HepG2 (cell line): ENCODE measurements around the gene POLR2F. TPM values are rescaled to one million over a fixed set of nuclear protein-coding genes. Genes with fewer than 3 reads are reported as not detected.

Experiments
- AKAP8 ChIP-seq: sonication (generic); formaldehyde crosslinking; IDR thresholded peaks from 2 replicates; pipeline ENCODE4 v1.5.1; 2020; ENCODE audit warnings: mild to moderate bottlenecking, missing genetic modification reagents
- EED ChIP-seq: sonication (generic); formaldehyde crosslinking; IDR thresholded peaks from 2 replicates; pipeline ENCODE4 v1.5.0; 2020; ENCODE audit warnings: mild to moderate bottlenecking, missing genetic modification reagents
- FOXA3 ChIP-seq: IDR thresholded peaks from 2 replicates; pipeline ENCODE4 v1.6.1; 2016; ENCODE audit warnings: missing genetic modification reagents, missing compliant biosample characterization
- LCORL ChIP-seq, 2 experiments: fragments of 450-650 bp in 1 of 2; sonication (generic) in 1 of 2; formaldehyde crosslinking in 1 of 2; IDR thresholded peaks; 2 replicates each; pipeline versions ENCODE4 v1.5.0 to v1.6.1; 2017 to 2020; ENCODE audit warnings: antibody characterized with exemption in 1 of 2, missing genetic modification reagents in 1 of 2
- PAF1 ChIP-seq: IDR thresholded peaks from 2 replicates; pipeline ENCODE4 v1.6.1; 2016; ENCODE audit warnings: missing genetic modification reagents, missing compliant biosample characterization
- POLR2A ChIP-seq, 2 experiments: IDR thresholded peaks; 2 replicates each; pipeline ENCODE4 v1.6.1; 2011; ENCODE audit warnings: low read depth in 2 of 2, low read length in 2 of 2, mild to moderate bottlenecking in 1 of 2, moderate library complexity in 1 of 2; ENCODE audit not compliant: insufficient read depth in 1 of 2
- SKI ChIP-seq: fragments of 450-650 bp; IDR thresholded peaks from one replicate; pipeline ENCODE4 v1.6.1; 2018; ENCODE audit warnings: mild to moderate bottlenecking; ENCODE audit not compliant: partially characterized antibody
- SMAD1 ChIP-seq: sonication (generic); formaldehyde crosslinking; IDR thresholded peaks from 2 replicates; pipeline ENCODE4 v1.4.0; 2020; ENCODE audit warnings: missing genetic modification reagents, low read depth, mild to moderate bottlenecking, borderline replicate concordance
- SMC3 ChIP-seq: IDR thresholded peaks from 2 replicates; pipeline ENCODE4 v1.6.1; 2011; ENCODE audit warnings: low read length, improper control_type of control experiment
- SSRP1 ChIP-seq: IDR thresholded peaks from 2 replicates; pipeline ENCODE4 v1.6.1; 2016; ENCODE audit warnings: control low read depth
- ZFAT ChIP-seq: sonication (generic); formaldehyde crosslinking; conservative IDR thresholded peaks from 2 replicates; pipeline ENCODE4 v1.8.1; 2023; ENCODE audit warnings: missing genetic modification reagents, inconsistent platforms
- ZFP36L1 ChIP-seq: sonication (generic); formaldehyde crosslinking; IDR thresholded peaks from 2 replicates; pipeline ENCODE4 v1.8.0; 2022; ENCODE audit warnings: mild to moderate bottlenecking, missing genetic modification reagents, moderate library complexity
- ZNF432 ChIP-seq: sonication (generic); formaldehyde crosslinking; IDR thresholded peaks from 2 replicates; pipeline ENCODE4 v1.5.0; 2020; ENCODE audit warnings: missing genetic modification reagents, mild to moderate bottlenecking, borderline replicate concordance
- ZNF792 ChIP-seq: IDR thresholded peaks from 2 replicates; pipeline ENCODE4 v1.6.1; 2016
- polyA plus RNA-seq, 8 experiments: library from polyadenylated mRNA; depleted of rRNA in 3 of 8; stranded (reverse) in 7 of 8; unstranded in 1 of 8; fragments of >200 nt; fragmentation: Illumina TruSeq in 4 of 8; extraction: Trizol in 4 of 8; gene quantifications; 2 replicates each; pipeline versions ENCODE4 v1.2.1 to v1.2.3, GENCODE V29; 2011 to 2016; ENCODE audit warnings: low read depth in 4 of 8, missing spikeins in 1 of 8, mixed read lengths in 1 of 8; ENCODE audit not compliant: insufficient read depth in 1 of 8
- total RNA-seq, 5 experiments: library from RNA; depleted of rRNA; stranded (reverse); fragments of >200 nt; fragmentation: Illumina TruSeq; extraction: Trizol; gene quantifications; 2 replicates each; pipeline ENCODE4 v1.2.3, GENCODE V29; 2016; ENCODE audit warnings: low read depth in 1 of 5
- TF ChIP-seq, protein P1 (sequence below): sonication (generic); formaldehyde crosslinking; IDR thresholded peaks from 2 replicates; pipeline ENCODE4 v1.4.0; 2020; ENCODE audit warnings: low read depth, mild to moderate bottlenecking, missing genetic modification reagents
- TF ChIP-seq, protein P2 (sequence below): sonication (generic); formaldehyde crosslinking; IDR thresholded peaks from 2 replicates; pipeline ENCODE4 v1.8.0; 2022; ENCODE audit warnings: missing genetic modification reagents, mild to moderate bottlenecking, inconsistent platforms, borderline replicate concordance
- TF ChIP-seq, protein P3 (sequence below): sonication (generic); formaldehyde crosslinking; IDR thresholded peaks from 2 replicates; pipeline ENCODE4 v1.8.1; 2023; ENCODE audit warnings: missing genetic modification reagents, mild to moderate bottlenecking, borderline replicate concordance
- TF ChIP-seq, protein P4 (sequence below): sonication (generic); formaldehyde crosslinking; IDR thresholded peaks from 2 replicates; pipeline ENCODE4 v1.8.0; 2022; ENCODE audit warnings: missing genetic modification reagents, mild to moderate bottlenecking, moderate library complexity, borderline replicate concordance
- TF ChIP-seq, protein P5 (sequence below): sonication (generic); formaldehyde crosslinking; conservative IDR thresholded peaks from 2 replicates; pipeline ENCODE4 v1.4.0; 2020; ENCODE audit warnings: missing genetic modification reagents
- TF ChIP-seq, protein P6 (sequence below): sonication (generic); formaldehyde crosslinking; IDR thresholded peaks from 2 replicates; pipeline ENCODE4 v1.4.0; 2020; ENCODE audit warnings: missing genetic modification reagents, mild to moderate bottlenecking, borderline replicate concordance

The POLR2F gene
- total and polyA plus RNA-seq, 2 of the 13 experiments (the other 11 are each of a cell fraction or from before 2014, with no cell fraction given), result 135 to 158 TPM

DNA sequence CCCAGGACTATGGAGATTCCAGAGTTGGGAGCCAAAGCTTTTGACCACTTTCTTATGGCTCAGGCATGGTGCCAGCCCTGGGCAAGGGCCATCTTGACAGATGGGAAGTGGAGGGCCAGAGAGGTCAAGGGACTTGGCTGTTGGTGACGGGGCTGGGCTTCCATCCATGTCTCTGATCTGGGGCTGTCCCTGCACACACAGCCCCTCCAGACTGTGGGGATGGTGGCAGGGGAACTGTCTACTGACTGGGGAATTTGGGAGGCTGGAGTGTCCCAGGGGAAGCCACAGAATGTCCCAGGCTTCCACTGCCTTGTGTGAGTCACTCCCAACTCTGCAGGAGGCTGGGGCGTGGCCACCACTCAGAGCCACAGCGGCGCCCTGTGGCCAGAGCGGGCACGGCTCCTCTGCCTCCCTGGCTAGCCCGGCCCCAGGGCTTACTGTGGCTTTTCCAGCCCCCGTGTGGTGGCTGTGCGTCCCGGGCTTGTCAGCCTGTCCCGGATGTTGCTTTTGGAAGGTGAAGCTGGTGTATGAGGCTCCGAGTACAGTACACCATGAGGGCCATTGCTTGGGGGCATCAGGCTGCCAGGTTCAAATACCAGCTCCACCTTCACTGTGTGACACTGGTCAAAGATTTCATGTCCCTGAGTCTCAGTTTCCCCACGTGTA lies 19.7 kb upstream of the POLR2F start (continued):
- TF ChIP-seq, protein P1, sequence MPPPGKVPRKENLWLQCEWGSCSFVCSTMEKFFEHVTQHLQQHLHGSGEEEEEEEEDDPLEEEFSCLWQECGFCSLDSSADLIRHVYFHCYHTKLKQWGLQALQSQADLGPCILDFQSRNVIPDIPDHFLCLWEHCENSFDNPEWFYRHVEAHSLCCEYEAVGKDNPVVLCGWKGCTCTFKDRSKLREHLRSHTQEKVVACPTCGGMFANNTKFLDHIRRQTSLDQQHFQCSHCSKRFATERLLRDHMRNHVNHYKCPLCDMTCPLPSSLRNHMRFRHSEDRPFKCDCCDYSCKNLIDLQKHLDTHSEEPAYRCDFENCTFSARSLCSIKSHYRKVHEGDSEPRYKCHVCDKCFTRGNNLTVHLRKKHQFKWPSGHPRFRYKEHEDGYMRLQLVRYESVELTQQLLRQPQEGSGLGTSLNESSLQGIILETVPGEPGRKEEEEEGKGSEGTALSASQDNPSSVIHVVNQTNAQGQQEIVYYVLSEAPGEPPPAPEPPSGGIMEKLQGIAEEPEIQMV (CRISPR knock-in tag), result peak; percentile 64; the same call in 1 of the 2 replicates
- no peak for TF ChIP-seq SMAD1 (CRISPR knock-in tag)
- 0 out of 2 replicates have a peak, but pooled peaks have one; percentile 48 for TF ChIP-seq ZNF792 (CRISPR knock-in tag)
- TF ChIP-seq FOXA3, result no peak; the same call in 1 of the 2 replicates
- TF ChIP-seq, protein P2, sequence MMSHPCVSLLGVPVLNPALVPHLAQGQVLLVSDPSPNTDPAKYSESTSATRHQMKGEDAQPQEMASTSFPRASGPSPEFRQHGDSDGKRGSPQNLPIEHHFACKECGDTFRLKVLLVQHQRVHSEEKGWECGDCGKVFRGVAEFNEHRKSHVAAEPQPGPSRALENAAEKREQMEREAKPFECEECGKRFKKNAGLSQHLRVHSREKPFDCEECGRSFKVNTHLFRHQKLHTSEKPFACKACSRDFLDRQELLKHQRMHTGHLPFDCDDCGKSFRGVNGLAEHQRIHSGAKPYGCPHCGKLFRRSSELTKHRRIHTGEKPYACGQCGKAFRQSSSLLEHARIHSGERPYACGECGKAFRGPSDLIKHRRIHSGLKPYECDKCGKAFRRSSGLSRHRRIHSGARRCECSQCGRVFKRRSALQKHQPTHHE, result no peak
- TF ChIP-seq, protein P3, sequence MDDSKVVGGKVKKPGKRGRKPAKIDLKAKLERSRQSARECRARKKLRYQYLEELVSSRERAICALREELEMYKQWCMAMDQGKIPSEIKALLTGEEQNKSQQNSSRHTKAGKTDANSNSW (CRISPR knock-in tag), result no peak
- TF ChIP-seq, protein P4, sequence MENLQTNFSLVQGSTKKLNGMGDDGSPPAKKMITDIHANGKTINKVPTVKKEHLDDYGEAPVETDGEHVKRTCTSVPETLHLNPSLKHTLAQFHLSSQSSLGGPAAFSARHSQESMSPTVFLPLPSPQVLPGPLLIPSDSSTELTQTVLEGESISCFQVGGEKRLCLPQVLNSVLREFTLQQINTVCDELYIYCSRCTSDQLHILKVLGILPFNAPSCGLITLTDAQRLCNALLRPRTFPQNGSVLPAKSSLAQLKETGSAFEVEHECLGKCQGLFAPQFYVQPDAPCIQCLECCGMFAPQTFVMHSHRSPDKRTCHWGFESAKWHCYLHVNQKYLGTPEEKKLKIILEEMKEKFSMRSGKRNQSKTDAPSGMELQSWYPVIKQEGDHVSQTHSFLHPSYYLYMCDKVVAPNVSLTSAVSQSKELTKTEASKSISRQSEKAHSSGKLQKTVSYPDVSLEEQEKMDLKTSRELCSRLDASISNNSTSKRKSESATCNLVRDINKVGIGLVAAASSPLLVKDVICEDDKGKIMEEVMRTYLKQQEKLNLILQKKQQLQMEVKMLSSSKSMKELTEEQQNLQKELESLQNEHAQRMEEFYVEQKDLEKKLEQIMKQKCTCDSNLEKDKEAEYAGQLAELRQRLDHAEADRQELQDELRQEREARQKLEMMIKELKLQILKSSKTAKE (CRISPR knock-in tag), result no peak
- TF ChIP-seq ZFP36L1, result no peak
- TF ChIP-seq SKI, result no peak
- TF ChIP-seq LCORL (IDR thresholded peaks at IDR 0.05), result no peak
- peak; percentile 95 for TF ChIP-seq LCORL (CRISPR knock-in tag; IDR thresholded peaks at IDR 0.05)
- TF ChIP-seq, protein P5, sequence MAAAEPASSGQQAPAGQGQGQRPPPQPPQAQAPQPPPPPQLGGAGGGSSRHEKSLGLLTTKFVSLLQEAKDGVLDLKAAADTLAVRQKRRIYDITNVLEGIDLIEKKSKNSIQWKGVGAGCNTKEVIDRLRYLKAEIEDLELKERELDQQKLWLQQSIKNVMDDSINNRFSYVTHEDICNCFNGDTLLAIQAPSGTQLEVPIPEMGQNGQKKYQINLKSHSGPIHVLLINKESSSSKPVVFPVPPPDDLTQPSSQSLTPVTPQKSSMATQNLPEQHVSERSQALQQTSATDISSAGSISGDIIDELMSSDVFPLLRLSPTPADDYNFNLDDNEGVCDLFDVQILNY (CRISPR knock-in tag), result no peak
- TF ChIP-seq EED (CRISPR knock-in tag), result no peak
- no peak for TF ChIP-seq POLR2A (IDR thresholded peaks at IDR 0.05; ENCODE audit: insufficient read depth in 1 of 2, low read depth in 2 of 2, low read length in 2 of 2)
- 0 out of 2 replicates have a peak, but pooled peaks have one; percentile 34 for TF ChIP-seq SSRP1 (CRISPR knock-in tag)
- TF ChIP-seq, protein P6, sequence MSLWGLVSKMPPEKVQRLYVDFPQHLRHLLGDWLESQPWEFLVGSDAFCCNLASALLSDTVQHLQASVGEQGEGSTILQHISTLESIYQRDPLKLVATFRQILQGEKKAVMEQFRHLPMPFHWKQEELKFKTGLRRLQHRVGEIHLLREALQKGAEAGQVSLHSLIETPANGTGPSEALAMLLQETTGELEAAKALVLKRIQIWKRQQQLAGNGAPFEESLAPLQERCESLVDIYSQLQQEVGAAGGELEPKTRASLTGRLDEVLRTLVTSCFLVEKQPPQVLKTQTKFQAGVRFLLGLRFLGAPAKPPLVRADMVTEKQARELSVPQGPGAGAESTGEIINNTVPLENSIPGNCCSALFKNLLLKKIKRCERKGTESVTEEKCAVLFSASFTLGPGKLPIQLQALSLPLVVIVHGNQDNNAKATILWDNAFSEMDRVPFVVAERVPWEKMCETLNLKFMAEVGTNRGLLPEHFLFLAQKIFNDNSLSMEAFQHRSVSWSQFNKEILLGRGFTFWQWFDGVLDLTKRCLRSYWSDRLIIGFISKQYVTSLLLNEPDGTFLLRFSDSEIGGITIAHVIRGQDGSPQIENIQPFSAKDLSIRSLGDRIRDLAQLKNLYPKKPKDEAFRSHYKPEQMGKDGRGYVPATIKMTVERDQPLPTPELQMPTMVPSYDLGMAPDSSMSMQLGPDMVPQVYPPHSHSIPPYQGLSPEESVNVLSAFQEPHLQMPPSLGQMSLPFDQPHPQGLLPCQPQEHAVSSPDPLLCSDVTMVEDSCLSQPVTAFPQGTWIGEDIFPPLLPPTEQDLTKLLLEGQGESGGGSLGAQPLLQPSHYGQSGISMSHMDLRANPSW, result no peak
- TF ChIP-seq SMC3, result peak; percentile 42
- no peak for TF ChIP-seq ZFAT
- TF ChIP-seq PAF1 (CRISPR knock-in tag), result no peak
- 0 out of 2 replicates have a peak, but pooled peaks have one; percentile 46 for TF ChIP-seq AKAP8 (CRISPR knock-in tag)
- no peak for TF ChIP-seq ZNF432
